ENCODE results near the gene RRP1B.

Gene RRP1B

DNA sequence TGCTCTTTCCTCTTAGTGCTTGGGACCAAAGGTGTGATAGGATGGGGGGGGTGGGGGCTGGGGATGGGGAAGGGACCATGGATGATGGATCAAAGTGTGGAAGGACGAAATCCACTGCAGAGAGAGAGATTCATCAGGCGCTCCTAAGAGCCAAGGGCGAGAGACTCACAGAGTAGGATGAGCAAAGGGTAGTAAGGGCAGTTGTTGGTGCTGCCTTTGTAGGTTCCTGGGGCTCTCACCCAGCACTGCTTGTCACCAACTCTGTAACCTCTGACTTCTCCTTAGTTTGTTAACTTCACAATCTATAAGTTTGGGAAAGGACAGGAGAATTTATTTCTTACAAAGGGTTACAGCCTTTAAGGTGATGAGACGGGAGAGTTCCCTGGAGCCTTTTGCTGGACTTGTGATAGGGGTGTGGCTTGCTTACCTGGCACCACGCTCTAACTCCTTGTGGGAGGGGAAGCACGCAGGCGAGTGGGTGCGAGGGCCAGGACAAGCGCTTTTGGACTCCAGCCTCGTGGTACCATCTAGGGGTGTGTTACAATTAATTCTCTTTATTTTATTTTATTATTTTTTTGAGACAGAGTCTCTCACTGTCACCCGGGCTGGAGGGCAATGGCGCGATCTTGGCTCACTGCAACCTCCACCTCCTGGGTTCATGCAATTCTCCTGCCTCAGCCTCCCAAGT is 58.0 kb downstream of the RRP1B start:
- TF ChIP-seq FOXM1 (IDR thresholded peaks at IDR 0.05; ENCODE audit: borderline replicate concordance, low read depth) (no peak), TAF1 (IDR thresholded peaks at IDR 0.05; ENCODE audit: low read depth) (no peak), TEAD4 (IDR thresholded peaks at IDR 0.05) (no peak), REST (IDR thresholded peaks at IDR 0.05; ENCODE audit: low read depth) (no peak), NFIC (IDR thresholded peaks at IDR 0.05) (no peak), RAD21 (IDR thresholded peaks at IDR 0.05; ENCODE audit: low read depth) (no peak), EGR1 (IDR thresholded peaks at IDR 0.05) (no peak), CEBPB (IDR thresholded peaks at IDR 0.05) (no peak)

DNA sequence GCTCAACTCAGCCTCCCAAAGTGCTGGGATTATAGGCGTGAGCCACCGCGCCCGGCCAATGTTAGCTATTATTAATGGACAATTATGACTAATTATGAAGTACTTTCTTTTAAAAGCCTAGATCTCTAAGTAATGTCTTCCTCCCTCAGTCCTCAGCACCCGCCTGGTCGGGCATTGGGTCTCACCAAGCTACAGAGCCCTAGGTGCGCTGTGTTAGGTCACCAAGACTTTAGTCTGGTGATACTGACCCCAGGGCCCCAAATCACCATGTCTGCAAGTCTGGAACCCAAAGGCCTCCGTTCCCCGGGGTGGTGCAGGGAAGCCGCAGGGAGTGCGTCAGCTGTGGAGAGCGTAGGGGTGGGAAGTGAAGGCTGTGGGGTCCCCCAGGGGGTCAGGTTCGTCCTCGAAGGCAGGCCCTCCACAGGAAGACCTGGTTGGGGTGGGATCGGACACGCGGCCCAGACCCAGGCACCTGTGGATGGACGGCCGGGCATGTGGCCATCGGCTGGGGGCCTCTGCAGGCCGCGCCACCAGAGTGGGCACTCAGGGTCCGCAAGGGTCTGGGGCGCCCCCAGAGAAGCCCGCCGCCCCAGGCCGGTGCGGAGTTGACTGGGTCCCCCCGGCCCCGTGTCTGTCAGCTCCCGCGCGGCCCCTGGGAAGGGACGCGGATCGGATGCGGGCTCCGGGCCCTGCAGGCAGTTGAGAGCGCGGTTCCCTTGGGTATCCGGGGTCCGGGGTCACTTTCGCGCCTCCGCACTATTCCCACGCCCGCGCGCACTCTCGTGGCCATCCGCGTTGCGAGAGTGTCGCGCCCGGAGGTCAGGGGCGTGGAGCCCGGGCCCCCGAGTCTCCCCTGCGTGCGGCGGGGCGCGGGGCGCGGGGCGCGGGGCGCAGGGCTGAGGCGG is 58.9 kb downstream of the RRP1B start:
- no peak for TF ChIP-seq NFIC (IDR thresholded peaks at IDR 0.05)
- no peak for TF ChIP-seq REST (IDR thresholded peaks at IDR 0.05; ENCODE audit: low read depth)
- no peak for TF ChIP-seq ZBTB7A (IDR thresholded peaks at IDR 0.05; ENCODE audit: low read depth)
- no peak for TF ChIP-seq EGR1 (IDR thresholded peaks at IDR 0.05)
- no peak for TF ChIP-seq EP300 (IDR thresholded peaks at IDR 0.05; ENCODE audit: borderline replicate concordance)
- TF ChIP-seq CEBPB (IDR thresholded peaks at IDR 0.05) = no peak
- no peak for TF ChIP-seq TEAD4 (IDR thresholded peaks at IDR 0.05)
- no peak for TF ChIP-seq TCF12 (IDR thresholded peaks at IDR 0.05; ENCODE audit: low read depth)
- TF ChIP-seq FOXM1 (IDR thresholded peaks at IDR 0.05; ENCODE audit: borderline replicate concordance, low read depth) = no peak
- no peak for TF ChIP-seq CREB1 (IDR thresholded peaks at IDR 0.05; ENCODE audit: low read depth)
- TF ChIP-seq YY1 (IDR thresholded peaks at IDR 0.05; ENCODE audit: low read depth) = no peak
- TF ChIP-seq, protein P1, sequence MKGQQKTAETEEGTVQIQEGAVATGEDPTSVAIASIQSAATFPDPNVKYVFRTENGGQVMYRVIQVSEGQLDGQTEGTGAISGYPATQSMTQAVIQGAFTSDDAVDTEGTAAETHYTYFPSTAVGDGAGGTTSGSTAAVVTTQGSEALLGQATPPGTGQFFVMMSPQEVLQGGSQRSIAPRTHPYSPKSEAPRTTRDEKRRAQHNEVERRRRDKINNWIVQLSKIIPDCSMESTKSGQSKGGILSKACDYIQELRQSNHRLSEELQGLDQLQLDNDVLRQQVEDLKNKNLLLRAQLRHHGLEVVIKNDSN (IDR thresholded peaks at IDR 0.05) = no peak

GRCh38 chr21:43718872-43719747 is 59.8 kb downstream of the RRP1B start, which contains the start of gene PDXK:
Gene PDXK, plus strand, starts transcription at chr21:43719129. Its CDS starts 166 bp downstream, at chr21:43719295.
- 0 out of 2 replicates have a peak, but pooled peaks have one; percentile 45 for TF ChIP-seq CEBPB (IDR thresholded peaks at IDR 0.05)
- peak; percentile 36; the same call in 1 of the 2 replicates for TF ChIP-seq RAD21 (IDR thresholded peaks at IDR 0.05; ENCODE audit: low read depth)
- TF ChIP-seq YY1 (IDR thresholded peaks at IDR 0.05; ENCODE audit: low read depth) = 0 out of 2 replicates have a peak, but pooled peaks have one; percentile 8
- TF ChIP-seq, protein P1 (IDR thresholded peaks at IDR 0.05) = no peak; the same call in 1 of the 2 replicates
- peak; percentile 55; the same call in 1 of the 2 replicates for TF ChIP-seq MAX (IDR thresholded peaks at IDR 0.05)
- TF ChIP-seq REST (IDR thresholded peaks at IDR 0.05; ENCODE audit: low read depth) = no peak
- peak; percentile 82 for TF ChIP-seq TAF1 (IDR thresholded peaks at IDR 0.05; ENCODE audit: low read depth)
- 0 out of 2 replicates have a peak, but pooled peaks have one; percentile 13 for TF ChIP-seq TCF12 (IDR thresholded peaks at IDR 0.05; ENCODE audit: low read depth)
- peak; percentile 77 for TF ChIP-seq EGR1 (IDR thresholded peaks at IDR 0.05)
- TF ChIP-seq EP300 (IDR thresholded peaks at IDR 0.05; ENCODE audit: borderline replicate concordance) = no peak
- no peak for TF ChIP-seq TEAD4 (IDR thresholded peaks at IDR 0.05)
- no peak for TF ChIP-seq FOXM1 (IDR thresholded peaks at IDR 0.05; ENCODE audit: borderline replicate concordance, low read depth)
